ENCODE data around the gene PALM. TPM values are rescaled to one million over a fixed set of nuclear protein-coding genes. Genes with fewer than 3 reads are reported as not detected.

Gene PALM
- total and polyA plus RNA-seq, 10 of the 15 experiments (the other 5 are each of a cell fraction or from before 2014, with no cell fraction given), result 0.09 to 0.95 (median 0.23) TPM; not detected in 2

GRCh38 chr19:742540-743075 lies 33.9 kb downstream of the PALM start (continued):
- no peak for TF ChIP-seq CEBPZ (IDR thresholded peaks at IDR 0.05; ENCODE audit: low read depth, low read length)
- TF ChIP-seq, protein P1, sequence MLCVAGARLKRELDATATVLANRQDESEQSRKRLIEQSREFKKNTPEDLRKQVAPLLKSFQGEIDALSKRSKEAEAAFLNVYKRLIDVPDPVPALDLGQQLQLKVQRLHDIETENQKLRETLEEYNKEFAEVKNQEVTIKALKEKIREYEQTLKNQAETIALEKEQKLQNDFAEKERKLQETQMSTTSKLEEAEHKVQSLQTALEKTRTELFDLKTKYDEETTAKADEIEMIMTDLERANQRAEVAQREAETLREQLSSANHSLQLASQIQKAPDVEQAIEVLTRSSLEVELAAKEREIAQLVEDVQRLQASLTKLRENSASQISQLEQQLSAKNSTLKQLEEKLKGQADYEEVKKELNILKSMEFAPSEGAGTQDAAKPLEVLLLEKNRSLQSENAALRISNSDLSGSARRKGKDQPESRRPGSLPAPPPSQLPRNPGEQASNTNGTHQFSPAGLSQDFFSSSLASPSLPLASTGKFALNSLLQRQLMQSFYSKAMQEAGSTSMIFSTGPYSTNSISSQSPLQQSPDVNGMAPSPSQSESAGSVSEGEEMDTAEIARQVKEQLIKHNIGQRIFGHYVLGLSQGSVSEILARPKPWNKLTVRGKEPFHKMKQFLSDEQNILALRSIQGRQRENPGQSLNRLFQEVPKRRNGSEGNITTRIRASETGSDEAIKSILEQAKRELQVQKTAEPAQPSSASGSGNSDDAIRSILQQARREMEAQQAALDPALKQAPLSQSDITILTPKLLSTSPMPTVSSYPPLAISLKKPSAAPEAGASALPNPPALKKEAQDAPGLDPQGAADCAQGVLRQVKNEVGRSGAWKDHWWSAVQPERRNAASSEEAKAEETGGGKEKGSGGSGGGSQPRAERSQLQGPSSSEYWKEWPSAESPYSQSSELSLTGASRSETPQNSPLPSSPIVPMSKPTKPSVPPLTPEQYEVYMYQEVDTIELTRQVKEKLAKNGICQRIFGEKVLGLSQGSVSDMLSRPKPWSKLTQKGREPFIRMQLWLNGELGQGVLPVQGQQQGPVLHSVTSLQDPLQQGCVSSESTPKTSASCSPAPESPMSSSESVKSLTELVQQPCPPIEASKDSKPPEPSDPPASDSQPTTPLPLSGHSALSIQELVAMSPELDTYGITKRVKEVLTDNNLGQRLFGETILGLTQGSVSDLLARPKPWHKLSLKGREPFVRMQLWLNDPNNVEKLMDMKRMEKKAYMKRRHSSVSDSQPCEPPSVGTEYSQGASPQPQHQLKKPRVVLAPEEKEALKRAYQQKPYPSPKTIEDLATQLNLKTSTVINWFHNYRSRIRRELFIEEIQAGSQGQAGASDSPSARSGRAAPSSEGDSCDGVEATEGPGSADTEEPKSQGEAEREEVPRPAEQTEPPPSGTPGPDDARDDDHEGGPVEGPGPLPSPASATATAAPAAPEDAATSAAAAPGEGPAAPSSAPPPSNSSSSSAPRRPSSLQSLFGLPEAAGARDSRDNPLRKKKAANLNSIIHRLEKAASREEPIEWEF (IDR thresholded peaks at IDR 0.05; ENCODE audit: insufficient replicate concordance, low read depth, low read length), result no peak
- TF ChIP-seq ZNF274 (IDR thresholded peaks at IDR 0.05; ENCODE audit: insufficient read depth, insufficient read length), result no peak
- no peak for TF ChIP-seq BCL11A (IDR thresholded peaks at IDR 0.05; ENCODE audit: low read depth, low read length)
- no peak for TF ChIP-seq KDM1A (IDR thresholded peaks at IDR 0.05; ENCODE audit: borderline replicate concordance)
- no peak for TF ChIP-seq CBFB (IDR thresholded peaks at IDR 0.05; ENCODE audit: low read depth)
- TF ChIP-seq HDAC2 (IDR thresholded peaks at IDR 0.05), result no peak
- no peak for TF ChIP-seq ZNF384 (IDR thresholded peaks at IDR 0.05; ENCODE audit: borderline replicate concordance, low read depth, low read length)
- TF ChIP-seq GABPA (IDR thresholded peaks at IDR 0.05; ENCODE audit: low read depth), result no peak
